ENCODE data around the gene S100A7.

- TF ChIP-seq CTCF (IDR thresholded peaks at IDR 0.05): no peak
- TF ChIP-seq POLR2A (IDR thresholded peaks at IDR 0.05): no peak
Observed at GRCh38 chr1:153460551-153460950, at the start of gene S100A7.

All from testis (tissue), 2 donors.